ENCODE measurements around the gene LMF2. TPM values are rescaled to one million over a fixed set of nuclear protein-coding genes. Genes with fewer than 3 reads are reported as not detected.
A peak's percentile ranks its signal among the peaks of the same experiment; 100 is the strongest.

LMF2 gene
- polyA plus RNA-seq, 1 experiment, result 111 TPM

DNA sequence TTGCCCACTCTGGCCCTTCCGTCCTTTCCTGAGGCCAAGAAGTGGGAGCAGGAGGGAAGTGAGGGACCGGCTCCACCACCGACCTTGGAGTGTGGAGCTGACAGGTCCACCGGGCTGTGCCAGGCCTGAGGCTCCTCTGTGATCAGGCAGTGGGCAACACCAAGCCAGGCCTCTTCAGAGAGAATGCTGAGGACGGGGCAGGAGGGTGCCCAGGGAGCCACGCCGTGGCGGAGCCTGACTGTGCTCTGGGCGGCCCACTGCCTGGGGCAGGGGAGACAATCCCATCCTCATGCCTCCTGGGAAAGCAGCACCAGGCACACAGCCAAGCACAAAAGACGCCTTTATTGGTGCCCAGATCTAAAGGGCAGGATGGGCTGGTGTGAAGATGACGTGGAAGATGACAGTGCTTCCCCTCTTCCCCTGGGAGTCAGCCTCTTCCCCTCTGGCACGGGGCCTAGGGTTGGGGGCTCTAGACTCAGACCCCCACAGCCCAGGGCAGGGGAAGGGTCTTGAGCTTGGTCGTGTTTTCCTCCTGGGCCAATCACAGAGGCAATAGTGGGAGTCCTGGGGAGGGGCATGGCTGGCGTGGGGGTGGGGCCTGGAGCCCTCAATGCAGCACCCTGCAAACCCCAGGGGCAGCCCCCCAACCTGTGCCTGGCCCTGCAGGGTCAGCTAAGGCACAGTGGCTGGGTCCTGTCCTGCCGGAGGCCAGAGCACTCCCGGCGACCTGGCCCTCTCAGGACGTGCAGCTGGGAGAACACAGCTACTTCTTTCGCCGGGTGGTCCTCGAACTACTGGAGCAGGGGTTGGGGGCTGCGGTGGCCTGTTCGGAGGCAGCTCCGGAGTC, 4.7 kb downstream of the LMF2 start:
- TF ChIP-seq, protein P1, sequence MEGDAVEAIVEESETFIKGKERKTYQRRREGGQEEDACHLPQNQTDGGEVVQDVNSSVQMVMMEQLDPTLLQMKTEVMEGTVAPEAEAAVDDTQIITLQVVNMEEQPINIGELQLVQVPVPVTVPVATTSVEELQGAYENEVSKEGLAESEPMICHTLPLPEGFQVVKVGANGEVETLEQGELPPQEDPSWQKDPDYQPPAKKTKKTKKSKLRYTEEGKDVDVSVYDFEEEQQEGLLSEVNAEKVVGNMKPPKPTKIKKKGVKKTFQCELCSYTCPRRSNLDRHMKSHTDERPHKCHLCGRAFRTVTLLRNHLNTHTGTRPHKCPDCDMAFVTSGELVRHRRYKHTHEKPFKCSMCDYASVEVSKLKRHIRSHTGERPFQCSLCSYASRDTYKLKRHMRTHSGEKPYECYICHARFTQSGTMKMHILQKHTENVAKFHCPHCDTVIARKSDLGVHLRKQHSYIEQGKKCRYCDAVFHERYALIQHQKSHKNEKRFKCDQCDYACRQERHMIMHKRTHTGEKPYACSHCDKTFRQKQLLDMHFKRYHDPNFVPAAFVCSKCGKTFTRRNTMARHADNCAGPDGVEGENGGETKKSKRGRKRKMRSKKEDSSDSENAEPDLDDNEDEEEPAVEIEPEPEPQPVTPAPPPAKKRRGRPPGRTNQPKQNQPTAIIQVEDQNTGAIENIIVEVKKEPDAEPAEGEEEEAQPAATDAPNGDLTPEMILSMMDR (IDR thresholded peaks at IDR 0.05; ENCODE audit: insufficient read depth, low read depth, low read length), result no peak
- POLR2A ChIA-PET, result no interaction called here
- Histone ChIP-seq H3K36me3 (ENCODE audit: control insufficient read depth, insufficient read depth, low read length) (peaks cover 27% of the 10 kb centered on the region), H3K27me3 (ENCODE audit: control insufficient read depth, insufficient read depth, low read length) (no peaks in the 10 kb centered on the region), H3K4me3 (ENCODE audit: low read depth, low read length) (no peak overlapping the region)
- DNase-seq (ENCODE audit: low read depth), result no peak
- CTCF ChIA-PET, result interaction anchor here (1.0 kb wide), 1 partner anchor 65 kb away, joined by 3 read pairs; no protein-coding TSS in a partner anchor

DNA sequence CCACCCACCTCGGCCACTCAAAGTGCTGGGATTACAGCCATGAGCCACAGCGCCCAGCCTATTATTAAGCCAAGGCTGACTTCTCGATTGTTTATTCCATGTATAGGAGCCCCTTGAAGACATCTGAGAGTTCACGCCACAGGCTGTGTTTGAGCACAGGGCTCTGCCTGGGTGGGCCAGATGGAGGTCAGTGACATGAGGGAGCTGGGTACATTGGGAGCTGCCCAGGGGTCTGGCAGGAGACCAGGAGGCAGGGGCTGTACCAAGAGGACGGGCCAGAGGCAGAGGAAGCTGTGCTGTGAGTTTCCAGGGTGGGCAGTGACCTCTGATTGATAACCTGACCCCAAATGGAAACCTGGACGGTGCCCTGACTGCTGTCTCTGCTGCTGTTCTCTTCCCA, 5.4 kb downstream of the LMF2 start:
- TF ChIP-seq, protein P1 (IDR thresholded peaks at IDR 0.05; ENCODE audit: insufficient read depth, low read depth, low read length), result no peak
- ChIA-PET POLR2A (no interaction called here), CTCF (interaction anchor here (0.6 kb wide), 1 partner anchor 10 kb away, joined by 3 read pairs; no protein-coding TSS in a partner anchor)

DNA sequence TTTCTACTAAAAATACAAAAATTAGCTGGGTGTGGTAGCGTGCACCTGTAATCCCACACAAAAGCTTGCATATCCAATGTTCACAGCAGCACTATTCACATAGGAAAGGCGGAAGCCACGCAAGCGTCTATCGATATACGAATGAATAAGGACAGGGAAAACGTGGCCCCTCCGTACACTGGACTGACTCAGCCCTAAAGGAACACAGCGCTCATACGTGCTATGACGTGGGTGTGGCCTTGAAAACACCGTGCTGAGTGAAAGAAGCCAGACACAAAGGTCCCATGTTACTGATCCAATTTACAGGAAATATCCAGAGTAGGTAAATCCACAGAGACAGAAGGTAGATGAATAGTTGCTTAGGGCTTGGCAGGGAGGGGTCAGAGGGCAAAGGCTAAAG, 7.0 kb downstream of the LMF2 start:
- Histone ChIP-seq H3K4me3 (ENCODE audit: low read depth, low read length) (no peak overlapping the region), H3K36me3 (ENCODE audit: control insufficient read depth, insufficient read depth, low read length) (peaks cover 22% of the 10 kb centered on the region), H3K27me3 (ENCODE audit: control insufficient read depth, insufficient read depth, low read length) (no peaks in the 10 kb centered on the region)
- CTCF ChIA-PET, result no interaction called here
- POLR2A ChIA-PET, result no interaction called here
- DNase-seq (ENCODE audit: low read depth), result no peak
- TF ChIP-seq, protein P1 (IDR thresholded peaks at IDR 0.05; ENCODE audit: insufficient read depth, low read depth, low read length), result no peak

More for the DNA sequence above, 5.4 kb downstream of the LMF2 start:
- Histone ChIP-seq H3K27me3 (ENCODE audit: control insufficient read depth, insufficient read depth, low read length) (no peaks in the 10 kb centered on the region), H3K36me3 (ENCODE audit: control insufficient read depth, insufficient read depth, low read length) (peaks cover 27% of the 10 kb centered on the region), H3K4me3 (ENCODE audit: low read depth, low read length) (no peak overlapping the region)
- no peak for DNase-seq (ENCODE audit: low read depth)

DNA sequence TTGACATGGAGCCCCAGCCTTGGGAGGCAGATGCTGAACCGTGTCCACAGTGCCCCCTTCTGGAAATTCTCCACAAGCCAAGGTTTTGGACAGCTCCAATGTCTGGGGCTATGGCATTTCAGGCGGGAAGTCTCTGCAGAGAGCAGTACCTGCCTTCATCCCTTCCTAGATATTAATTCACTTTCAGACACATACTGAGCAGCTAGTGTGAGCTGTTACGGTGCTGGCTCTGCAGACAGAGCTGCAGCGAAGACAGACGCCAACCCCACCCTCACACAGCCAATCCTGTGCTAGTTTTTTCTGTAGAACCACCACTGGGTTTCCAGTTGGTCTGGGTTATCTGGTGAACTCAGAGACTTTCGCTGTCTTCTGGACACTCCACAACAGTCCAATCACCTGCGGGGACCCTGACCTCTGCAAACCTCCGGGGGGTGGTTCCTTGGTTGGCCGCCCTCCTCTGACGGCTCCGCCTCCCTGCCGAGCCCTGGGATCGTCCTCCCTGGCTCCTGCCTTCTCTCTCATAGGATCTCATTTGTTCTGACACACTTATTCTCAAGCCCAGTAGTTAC, 9.1 kb downstream of the LMF2 start:
- H3K36me3 ChIP-seq (ENCODE audit: control insufficient read depth, insufficient read depth, low read length), result peaks cover 9% of the 10 kb centered on the region
- no peaks in the 10 kb centered on the region for H3K27me3 ChIP-seq (ENCODE audit: control insufficient read depth, insufficient read depth, low read length)
- H3K4me3 ChIP-seq (ENCODE audit: low read depth, low read length), result no peak overlapping the region
- no peak for DNase-seq (ENCODE audit: low read depth)
- ChIA-PET CTCF (interaction anchor here (0.6 to 2.8 kb wide), 16 partner anchors 8 to 568 kb away, joined by 3 to 14 read pairs (median 4); partner anchors contain the start of genes HDAC10, LMF2, MIOX and NCAPH2), POLR2A (no interaction called here)
- TF ChIP-seq, protein P1 (IDR thresholded peaks at IDR 0.05; ENCODE audit: insufficient read depth, low read depth, low read length), result peak; percentile 72

DNA sequence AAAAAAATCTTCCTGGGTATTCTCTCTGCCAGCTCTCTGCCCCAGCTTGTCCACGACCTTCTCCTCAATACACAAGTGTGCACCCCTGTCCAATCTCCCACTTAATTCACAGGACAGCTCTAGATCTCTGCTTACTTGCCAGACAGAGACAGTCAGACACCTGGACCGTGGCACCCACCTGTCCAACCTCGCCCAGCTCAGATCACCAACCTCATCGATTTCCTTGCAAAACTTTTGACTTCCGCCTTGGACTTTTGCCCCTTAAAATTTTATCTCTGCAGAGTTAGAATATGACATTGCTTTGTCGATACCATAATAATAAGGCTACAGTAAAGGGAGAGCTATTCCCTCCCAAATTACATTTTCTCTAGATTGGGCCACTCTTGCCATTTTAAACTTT, 10.4 kb downstream of the LMF2 start:
- H3K36me3 ChIP-seq (ENCODE audit: control insufficient read depth, insufficient read depth, low read length), result no peaks in the 10 kb centered on the region
- TF ChIP-seq, protein P1 (IDR thresholded peaks at IDR 0.05; ENCODE audit: insufficient read depth, low read depth, low read length), result no peak
- H3K4me3 ChIP-seq (ENCODE audit: low read depth, low read length), result no peak overlapping the region
- POLR2A ChIA-PET, result no interaction called here
- DNase-seq (ENCODE audit: low read depth), result no peak
- no peaks in the 10 kb centered on the region for H3K27me3 ChIP-seq (ENCODE audit: control insufficient read depth, insufficient read depth, low read length)
- CTCF ChIA-PET, result interaction anchor here (0.6 to 2.8 kb wide), 11 partner anchors 10 to 469 kb away, joined by 3 to 14 read pairs (median 4); partner anchors contain the start of genes ADM2, HDAC10, LMF2 and NCAPH2

All from BJ (cell line).